H1 (cell line): ENCODE results near the gene AIG1. TPM values are rescaled to one million over a fixed set of nuclear protein-coding genes. Genes with fewer than 3 reads are reported as not detected.

ENCODE experiments used
- CEBPB ChIP-seq: IDR thresholded peaks from 2 replicates; pipeline ENCODE4 v1.6.1; 2012; ENCODE audit warnings: low read depth, low read length
- HDAC2 ChIP-seq, 2 experiments: fragments of 300-600 bp in 1 of 2; sonication (generic) in 1 of 2; IDR thresholded peaks; 2 replicates each; pipeline ENCODE4 v1.6.1; 2011 to 2012; ENCODE audit warnings: low read depth in 2 of 2, low read length in 2 of 2, mild to moderate bottlenecking in 2 of 2, moderate library complexity in 2 of 2, borderline replicate concordance in 1 of 2, inconsistent platforms in 1 of 2
- KDM5A ChIP-seq: fragments of 200-600 bp; IDR thresholded peaks from 2 replicates; pipeline ENCODE4 v1.7.1; 2012; ENCODE audit warnings: mild to moderate bottlenecking, low read length, inconsistent platforms, mixed read lengths
- POLR2A ChIP-seq, 2 experiments: IDR thresholded peaks; 1 replicate in 1 of 2; 2 replicates in 1 of 2; pipeline ENCODE4 v1.6.1; 2011; ENCODE audit warnings: low read depth in 2 of 2, low read length in 2 of 2, mild to moderate bottlenecking in 2 of 2; ENCODE audit errors: control extremely low read depth in 1 of 2
- SIN3A ChIP-seq, 2 experiments: IDR thresholded peaks in 1 of 2; conservative IDR thresholded peaks in 1 of 2; 2 replicates each; pipeline ENCODE4 v1.6.1; 2011 to 2012; ENCODE audit warnings: low read length in 2 of 2, improper control_type of control experiment in 1 of 2, low read depth in 1 of 2, mild to moderate bottlenecking in 1 of 2
- SP1 ChIP-seq: IDR thresholded peaks from 2 replicates; pipeline ENCODE4 v1.6.1; 2011; ENCODE audit warnings: low read depth, low read length
- polyA plus RNA-seq, 7 experiments: library from polyadenylated mRNA; depleted of rRNA in 3 of 7; stranded (reverse) in 5 of 7; unstranded in 2 of 7; fragments of >200 nt in 5 of 7; fragments of 200-250 nt in 2 of 7; gene quantifications; 1 replicate in 5 of 7; 2 replicates in 1 of 7; 4 replicates in 1 of 7; pipeline versions ENCODE4 v1.2.1 to v1.2.3, GENCODE V29; 2011 to 2013; ENCODE audit warnings: missing spikeins in 2 of 7, mixed read lengths in 2 of 7
- total RNA-seq: library from RNA; stranded (reverse); fragmentation: NEBNext Ultra II Directional; extraction: Animal tissue kit (Norgen Biotek cat#: 25700); gene quantifications from 2 replicates; pipeline ENCODE4 v1.2.1, GENCODE V29; 2021
- TF ChIP-seq, protein P1 (sequence below): IDR thresholded peaks from 2 replicates; pipeline ENCODE4 v1.6.1; 2012; ENCODE audit warnings: low read length, inconsistent platforms

AIG1 gene
- total and polyA plus RNA-seq, 2 of the 8 experiments (the other 6 are each of a cell fraction or from before 2014, with no cell fraction given): 56.6 to 58.4 TPM

DNA sequence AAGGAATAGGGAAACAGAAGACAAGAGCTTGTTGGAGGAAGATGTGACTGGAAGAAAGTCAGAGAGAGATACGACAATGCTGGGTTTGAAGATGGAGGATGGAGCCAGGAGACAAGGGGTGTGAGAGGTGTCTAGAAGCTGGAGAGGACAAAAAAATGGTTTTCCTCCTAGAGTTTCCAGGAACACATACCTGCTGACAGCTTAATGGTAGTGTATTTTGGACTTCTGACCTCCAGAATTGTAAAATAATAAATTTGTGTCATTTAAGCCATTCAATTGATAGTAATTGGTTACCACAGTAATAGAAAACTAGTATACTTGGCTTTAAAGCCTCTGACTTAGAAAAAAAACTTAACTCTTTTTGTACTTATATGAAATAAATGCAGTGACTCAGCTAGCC lies 3.6 kb downstream of the AIG1 start (continued):
- TF ChIP-seq SP1 (no peak), SIN3A (conservative IDR thresholded peaks at IDR 0.05 in 1 of 2, IDR thresholded peaks at IDR 0.05 in 1 of 2; ENCODE audit: low read depth in 1 of 2, low read length in 2 of 2) (no peak), CEBPB (no peak), KDM5A (no peak), POLR2A (IDR thresholded peaks at IDR 0.05; ENCODE audit: control extremely low read depth in 1 of 2, low read depth in 2 of 2, low read length in 2 of 2) (no peak), HDAC2 (IDR thresholded peaks at IDR 0.05; ENCODE audit: borderline replicate concordance in 1 of 2, low read depth in 2 of 2, low read length in 2 of 2) (no peak)
- TF ChIP-seq, protein P1, sequence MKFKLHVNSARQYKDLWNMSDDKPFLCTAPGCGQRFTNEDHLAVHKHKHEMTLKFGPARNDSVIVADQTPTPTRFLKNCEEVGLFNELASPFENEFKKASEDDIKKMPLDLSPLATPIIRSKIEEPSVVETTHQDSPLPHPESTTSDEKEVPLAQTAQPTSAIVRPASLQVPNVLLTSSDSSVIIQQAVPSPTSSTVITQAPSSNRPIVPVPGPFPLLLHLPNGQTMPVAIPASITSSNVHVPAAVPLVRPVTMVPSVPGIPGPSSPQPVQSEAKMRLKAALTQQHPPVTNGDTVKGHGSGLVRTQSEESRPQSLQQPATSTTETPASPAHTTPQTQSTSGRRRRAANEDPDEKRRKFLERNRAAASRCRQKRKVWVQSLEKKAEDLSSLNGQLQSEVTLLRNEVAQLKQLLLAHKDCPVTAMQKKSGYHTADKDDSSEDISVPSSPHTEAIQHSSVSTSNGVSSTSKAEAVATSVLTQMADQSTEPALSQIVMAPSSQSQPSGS: no peak
